Epithelial cell of esophagus (primary cell): Measurements from ENCODE around the gene HSD17B1.
A peak's percentile ranks its signal among the peaks of the same experiment; 100 is the strongest.

ENCODE experiments used
- DNase-seq: peaks from one replicate; pipeline ENCODE4 v3.0.0; 2010; ENCODE audit warnings: low read depth
- H3K4me3 ChIP-seq: 2 replicates; pipeline ENCODE4 v1.5.1; 2011; ENCODE audit warnings: mild to moderate bottlenecking, low read length, control low read depth
- TF ChIP-seq, protein P1 (sequence below): IDR thresholded peaks from 2 replicates; pipeline ENCODE4 v1.5.1; 2011; ENCODE audit warnings: low read depth, mild to moderate bottlenecking, low read length, control low read depth, inconsistent platforms; ENCODE audit not compliant: insufficient read depth; ENCODE audit errors: missing control alignments

HSD17B1 gene

DNA sequence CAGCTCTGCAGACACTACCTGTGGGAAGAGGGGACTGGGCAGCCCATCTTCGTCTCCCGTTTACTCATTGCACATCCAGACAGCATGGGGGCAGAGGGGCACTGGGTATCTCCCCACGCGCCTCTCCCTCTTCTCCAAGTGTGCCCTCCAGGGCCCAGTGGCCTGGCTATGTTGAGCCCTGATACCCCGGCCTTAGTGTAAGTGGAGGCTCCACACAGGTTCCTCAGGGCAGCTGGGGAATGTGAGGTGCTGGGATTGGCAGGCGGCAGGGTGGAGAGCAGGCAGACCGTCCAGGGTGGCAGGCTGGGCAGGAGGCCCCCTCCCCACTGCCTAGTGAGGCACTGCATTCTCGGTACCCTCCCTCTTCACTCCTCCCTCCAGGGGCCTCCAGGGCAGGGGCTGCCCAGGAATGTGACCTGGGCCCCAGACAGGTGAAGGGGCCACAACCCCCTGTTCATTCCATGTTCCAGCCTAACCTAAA, 29.9 kb upstream of the HSD17B1 start:
- no peak overlapping the region for H3K4me3 ChIP-seq
- DNase-seq = no peak
- TF ChIP-seq, protein P1, sequence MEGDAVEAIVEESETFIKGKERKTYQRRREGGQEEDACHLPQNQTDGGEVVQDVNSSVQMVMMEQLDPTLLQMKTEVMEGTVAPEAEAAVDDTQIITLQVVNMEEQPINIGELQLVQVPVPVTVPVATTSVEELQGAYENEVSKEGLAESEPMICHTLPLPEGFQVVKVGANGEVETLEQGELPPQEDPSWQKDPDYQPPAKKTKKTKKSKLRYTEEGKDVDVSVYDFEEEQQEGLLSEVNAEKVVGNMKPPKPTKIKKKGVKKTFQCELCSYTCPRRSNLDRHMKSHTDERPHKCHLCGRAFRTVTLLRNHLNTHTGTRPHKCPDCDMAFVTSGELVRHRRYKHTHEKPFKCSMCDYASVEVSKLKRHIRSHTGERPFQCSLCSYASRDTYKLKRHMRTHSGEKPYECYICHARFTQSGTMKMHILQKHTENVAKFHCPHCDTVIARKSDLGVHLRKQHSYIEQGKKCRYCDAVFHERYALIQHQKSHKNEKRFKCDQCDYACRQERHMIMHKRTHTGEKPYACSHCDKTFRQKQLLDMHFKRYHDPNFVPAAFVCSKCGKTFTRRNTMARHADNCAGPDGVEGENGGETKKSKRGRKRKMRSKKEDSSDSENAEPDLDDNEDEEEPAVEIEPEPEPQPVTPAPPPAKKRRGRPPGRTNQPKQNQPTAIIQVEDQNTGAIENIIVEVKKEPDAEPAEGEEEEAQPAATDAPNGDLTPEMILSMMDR = no peak

DNA sequence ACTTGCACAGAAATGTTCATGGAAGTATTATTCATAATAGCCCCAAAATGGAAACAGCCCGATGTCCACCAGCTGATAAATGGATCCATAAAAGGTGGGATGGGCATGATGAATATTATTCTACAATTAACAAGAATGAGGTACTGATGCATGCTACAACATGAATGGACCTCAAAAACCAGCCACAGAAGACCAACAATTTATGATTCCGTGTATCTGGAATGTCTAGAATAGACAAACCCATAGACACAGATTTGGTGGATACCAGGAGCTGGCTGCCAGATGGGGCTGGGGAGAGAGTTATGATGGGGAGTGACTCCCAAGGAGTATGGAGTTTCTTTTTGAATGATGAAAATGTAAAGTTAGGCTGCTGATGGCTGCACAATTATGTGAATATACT, 27.5 kb upstream of the HSD17B1 start:
- TF ChIP-seq, protein P1 = no peak
- H3K4me3 ChIP-seq = no peak overlapping the region
- peak; percentile 83 for DNase-seq

DNA sequence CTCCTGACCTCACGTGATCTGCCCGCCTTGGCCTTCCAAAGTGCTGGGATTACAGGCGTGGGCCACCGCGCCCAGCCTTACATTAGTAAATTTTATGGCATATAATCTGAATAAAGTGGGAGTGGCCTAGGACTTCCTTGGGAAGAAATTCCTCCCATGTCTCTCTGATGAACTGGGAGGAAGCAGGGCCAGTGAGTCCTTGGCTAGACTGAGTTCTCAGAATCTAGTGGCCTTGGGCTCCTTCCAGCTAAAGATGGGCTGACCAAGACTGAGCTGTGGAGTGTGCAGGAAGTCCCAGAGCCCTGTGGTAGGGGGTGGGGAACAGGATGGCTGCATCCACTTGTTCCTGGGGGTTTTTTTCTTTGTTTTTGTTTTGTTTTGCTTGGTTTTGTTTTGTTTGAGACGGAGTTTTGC, 26.7 kb upstream of the HSD17B1 start:
- no peak for DNase-seq
- no peak overlapping the region for H3K4me3 ChIP-seq
- TF ChIP-seq, protein P1 = no peak

DNA sequence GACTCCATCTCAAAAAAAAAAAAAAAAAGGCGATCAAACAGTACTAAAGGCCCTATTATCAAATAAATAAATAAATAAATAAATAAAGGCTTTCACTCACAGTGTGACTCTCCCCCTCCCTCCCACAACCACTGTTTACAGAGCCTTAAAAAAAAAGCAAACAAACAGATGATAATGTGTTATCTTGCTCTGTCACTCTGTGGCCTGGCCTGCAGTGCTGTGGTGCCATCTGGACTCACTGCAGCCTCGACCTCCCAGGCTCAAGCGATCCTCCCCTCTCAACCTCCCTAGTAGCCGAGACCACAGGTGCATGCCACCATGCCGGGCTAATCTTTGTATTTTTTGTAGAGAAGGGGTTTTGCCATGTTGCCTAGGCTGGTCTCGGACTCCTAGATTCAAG, 24.8 kb upstream of the HSD17B1 start:
- DNase-seq = no peak
- TF ChIP-seq, protein P1 = no peak
- no peak overlapping the region for H3K4me3 ChIP-seq

DNA sequence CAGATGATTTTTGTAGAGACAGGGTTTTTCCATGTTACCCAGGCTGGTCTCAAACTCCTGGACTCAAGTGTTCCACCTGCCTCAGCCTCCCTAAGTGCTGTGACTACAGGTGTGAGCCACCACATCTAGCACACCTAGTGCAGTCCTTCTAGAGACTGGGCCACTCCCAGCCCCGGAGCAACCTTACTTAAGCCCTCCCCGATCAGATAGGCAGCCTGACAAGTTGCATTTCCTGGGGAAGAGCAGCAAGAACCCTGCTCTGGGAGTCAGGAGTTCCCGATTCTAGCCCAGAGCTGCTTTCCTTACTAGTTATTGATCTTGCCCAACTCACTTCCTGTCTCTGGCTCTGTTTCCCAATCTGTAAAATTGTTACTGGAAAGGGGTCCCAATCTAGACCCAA, 23.7 kb upstream of the HSD17B1 start:
- TF ChIP-seq, protein P1 = no peak
- H3K4me3 ChIP-seq = no peak overlapping the region
- DNase-seq = peak; percentile 31

DNA sequence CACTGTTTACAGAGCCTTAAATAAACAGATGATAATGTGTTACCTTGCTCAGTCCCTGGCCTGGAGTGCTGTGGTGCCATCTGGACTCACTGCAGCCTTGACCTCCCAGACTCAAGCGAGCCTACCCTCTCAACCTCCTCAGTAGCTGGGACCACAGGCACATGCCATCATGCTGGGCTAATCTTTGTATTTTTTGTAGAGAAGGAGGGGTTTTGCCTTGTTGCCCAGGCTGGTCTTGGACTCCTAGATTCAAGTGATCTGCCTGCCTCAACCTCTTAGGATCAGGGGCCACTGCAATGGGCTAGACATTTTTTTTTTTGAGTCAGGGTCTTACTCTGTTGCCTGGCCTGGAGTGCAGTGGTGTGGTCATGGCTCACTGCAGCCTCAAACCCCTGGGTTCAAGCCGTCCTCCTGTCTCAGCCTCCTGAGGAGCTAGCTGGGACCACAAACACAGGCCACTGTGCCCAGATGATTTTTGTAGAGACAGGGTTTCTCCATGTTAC, 21.7 kb upstream of the HSD17B1 start:
- TF ChIP-seq, protein P1 = no peak
- no peak for DNase-seq
- no peak overlapping the region for H3K4me3 ChIP-seq
